Measurements from ENCODE around the gene CLMN. TPM values are rescaled to one million over a fixed set of nuclear protein-coding genes. Genes with fewer than 3 reads are reported as not detected.
A peak's percentile ranks its signal among the peaks of the same experiment; 100 is the strongest.

Gene CLMN
- polyA plus RNA-seq, 3 donors = 22.0 to 33.7 (median 23.2) TPM

- Histone ChIP-seq H4K20me1 (ENCODE audit: insufficient read depth, low read length) (peaks cover 36% of the 10 kb centered on the region), H3K4me1 (ENCODE audit: control insufficient read depth in 1 of 2, insufficient read depth in 2 of 2, low read length in 2 of 2) (peaks cover 42 to 65% of the 10 kb centered on the region in 2 donors), H3K4me3 (replicated peaks in 1 of 3; ENCODE audit: low read depth in 2 of 3, low read length in 3 of 3) (peak overlapping the region in 1 of 3 experiments; percentile 52), H3K4me2 (replicated peaks; ENCODE audit: extremely low read depth, low read length, poor library complexity, severe bottlenecking) (no peak overlapping the region), H3K27me3 (ENCODE audit: control insufficient read depth in 2 of 2, insufficient read depth in 2 of 2, low read length in 2 of 2) (no peaks in the 10 kb centered on the region), H3K79me2 (ENCODE audit: insufficient read depth, low read length) (peaks cover 93% of the 10 kb centered on the region), H3K9ac (ENCODE audit: insufficient read depth, low read length, poor library complexity, severe bottlenecking) (no peak overlapping the region), H2AFZ (ENCODE audit: insufficient read depth, low read depth, low read length, poor library complexity, severe bottlenecking) (no peak overlapping the region), H3K36me3 (replicated peaks in 1 of 2; ENCODE audit: control insufficient read depth in 1 of 2, insufficient read depth in 2 of 2, low read length in 2 of 2) (no peaks in the 10 kb centered on the region), H3K27ac (ENCODE audit: low read depth in 1 of 2, low read length in 2 of 2) (peak overlapping the region in 1 of 2 donors; percentile 79), H3K9me3 (replicated peaks in 1 of 2; ENCODE audit: control insufficient read depth in 1 of 2, insufficient read depth in 1 of 2, low read length in 2 of 2) (peaks cover 0 to 4% of the 10 kb centered on the region in 2 donors)
- Mint-ChIP-seq H3K4me3 (no peak overlapping the region), H3K27ac (peak overlapping the region; percentile 16 to 92 (median 78)), H3K9me3 (peaks cover 0 to 9% (median 6%) of the 10 kb centered on the region in 7 donors), H3K27me3 (ENCODE audit: low read depth in 3 of 3) (no peaks in the 10 kb centered on the region), H3K36me3 (peaks cover 14 to 18% of the 10 kb centered on the region in 2 donors), H3K4me1 (peaks cover 70% of the 10 kb centered on the region)
- no peak for DNase-seq
- intact Hi-C loops (cut with micrococcal nuclease) = loop anchor here in 1 of 2 donors (5.0 kb wide), 1 partner anchor 167 kb away; no protein-coding TSS in a partner anchor
- no CpG with 5 or more reads among the region's 2 CpGs for WGBS (ENCODE audit: insufficient coverage)
- no peak for TF ChIP-seq CTCF (IDR thresholded peaks at IDR 0.05)
Observed at GRCh38 chr14:95144849-95145248, 174.9 kb downstream of the CLMN start.

GRCh38 chr14:95143808-95144620 is 175.7 kb downstream of the CLMN start:
- Histone ChIP-seq H2AFZ (ENCODE audit: insufficient read depth, low read depth, low read length, poor library complexity, severe bottlenecking) (no peak overlapping the region), H3K4me2 (replicated peaks; ENCODE audit: extremely low read depth, low read length, poor library complexity, severe bottlenecking) (peak overlapping the region; percentile 71), H3K36me3 (replicated peaks in 1 of 2; ENCODE audit: control insufficient read depth in 1 of 2, insufficient read depth in 2 of 2, low read length in 2 of 2) (peaks cover 0 to 2% of the 10 kb centered on the region in 2 donors), H4K20me1 (ENCODE audit: insufficient read depth, low read length) (peaks cover 35% of the 10 kb centered on the region), H3K27me3 (ENCODE audit: control insufficient read depth in 2 of 2, insufficient read depth in 2 of 2, low read length in 2 of 2) (no peaks in the 10 kb centered on the region), H3K9me3 (replicated peaks in 1 of 2; ENCODE audit: control insufficient read depth in 1 of 2, insufficient read depth in 1 of 2, low read length in 2 of 2) (peaks cover 0 to 4% of the 10 kb centered on the region in 2 donors), H3K27ac (ENCODE audit: low read depth in 1 of 2, low read length in 2 of 2) (peak overlapping the region in 1 of 2 donors; percentile 79), H3K79me2 (ENCODE audit: insufficient read depth, low read length) (peaks cover 93% of the 10 kb centered on the region), H3K4me1 (ENCODE audit: control insufficient read depth in 1 of 2, insufficient read depth in 2 of 2, low read length in 2 of 2) (peaks cover 46 to 73% of the 10 kb centered on the region in 2 donors), H3K9ac (ENCODE audit: insufficient read depth, low read length, poor library complexity, severe bottlenecking) (peak overlapping the region; percentile 11), H3K4me3 (replicated peaks in 1 of 3; ENCODE audit: low read depth in 2 of 3, low read length in 3 of 3) (peak overlapping the region; percentile 11 to 52 (median 48))
- Mint-ChIP-seq H3K36me3 (peaks cover 21 to 24% of the 10 kb centered on the region in 2 donors), H3K4me3 (peak overlapping the region; percentile 55 to 58), H3K9me3 (peaks cover 0 to 9% (median 6%) of the 10 kb centered on the region in 7 donors), H3K27ac (peak overlapping the region; percentile 78 to 92 (median 89)), H3K4me1 (peaks cover 73% of the 10 kb centered on the region), H3K27me3 (ENCODE audit: low read depth in 3 of 3) (no peaks in the 10 kb centered on the region)
- peak; percentile 17 to 67 (median 49) for DNase-seq
- TF ChIP-seq CTCF (IDR thresholded peaks at IDR 0.05) = no peak
- no CpG with 5 or more reads among the region's 4 CpGs for WGBS (ENCODE audit: insufficient coverage)
- intact Hi-C loops (cut with micrococcal nuclease) = loop anchor here in 1 of 2 donors (2.0 to 5.0 kb wide), 2 partner anchors 13 to 168 kb away; partner anchors contain the start of gene DICER1
